HG02852 (cell line): ENCODE measurements around the gene WNT7B.

Source experiments
- ATAC-seq: cut with Tn5 transposase; IDR thresholded peaks from one replicate; pipeline ENCODE4 v1.9.1; 2021; ENCODE audit warnings: mild to moderate bottlenecking, moderate library complexity; ENCODE audit not compliant: unreplicated experiment

Gene WNT7B

DNA sequence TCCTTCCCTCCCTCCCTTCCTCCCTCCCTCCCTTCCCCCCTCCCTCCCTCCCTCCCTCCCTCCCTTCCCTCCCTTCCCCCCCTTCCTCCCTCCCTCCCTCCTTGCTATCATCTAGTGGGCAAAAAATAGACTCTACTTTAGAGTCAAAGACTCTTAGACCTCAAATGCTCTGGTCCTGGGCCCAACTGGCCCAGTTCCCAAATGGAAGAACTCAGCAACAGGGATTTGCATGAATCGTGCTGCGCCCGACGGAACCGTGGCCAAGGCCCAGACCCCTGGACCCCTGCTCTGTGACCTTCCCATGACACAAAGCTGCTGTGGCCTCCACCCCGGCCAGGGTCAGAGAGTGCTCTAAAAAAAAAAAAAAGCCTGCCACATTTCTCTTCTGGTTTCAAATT is 97.4 kb downstream of the WNT7B start:
- no peak for ATAC-seq

DNA sequence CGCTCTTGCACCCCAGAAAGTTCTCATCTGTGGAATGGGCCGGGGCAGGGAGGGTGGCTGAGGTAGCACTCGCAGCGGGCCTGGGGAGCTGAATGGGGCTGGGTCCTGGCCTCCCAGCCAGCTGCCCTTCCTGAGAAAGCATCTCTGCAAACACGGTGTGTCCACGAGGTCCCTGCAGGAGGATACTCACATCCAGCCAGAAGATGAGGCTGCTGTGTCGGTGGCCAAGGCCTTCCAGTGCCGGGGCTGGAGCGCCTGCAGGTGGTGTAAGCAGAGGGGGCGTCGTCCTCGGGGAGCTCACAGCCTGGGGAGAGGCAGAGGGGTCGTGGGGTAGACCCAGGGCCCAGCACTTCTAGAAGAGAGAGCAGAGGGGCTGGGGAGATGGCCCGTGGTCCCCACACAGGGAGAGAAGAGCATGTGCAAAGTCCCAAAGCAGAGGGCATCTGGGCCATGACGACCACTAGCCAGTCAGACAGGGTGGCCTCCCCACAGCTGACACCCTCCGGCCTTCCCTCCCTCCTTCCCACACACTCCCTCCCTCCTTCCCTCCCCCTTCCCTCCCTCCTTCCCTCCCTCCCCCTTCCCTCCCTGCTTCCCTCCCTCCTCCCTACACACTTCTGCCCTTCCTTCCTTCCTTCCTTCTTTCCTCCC is 97.9 kb downstream of the WNT7B start:
- ATAC-seq: no peak

DNA sequence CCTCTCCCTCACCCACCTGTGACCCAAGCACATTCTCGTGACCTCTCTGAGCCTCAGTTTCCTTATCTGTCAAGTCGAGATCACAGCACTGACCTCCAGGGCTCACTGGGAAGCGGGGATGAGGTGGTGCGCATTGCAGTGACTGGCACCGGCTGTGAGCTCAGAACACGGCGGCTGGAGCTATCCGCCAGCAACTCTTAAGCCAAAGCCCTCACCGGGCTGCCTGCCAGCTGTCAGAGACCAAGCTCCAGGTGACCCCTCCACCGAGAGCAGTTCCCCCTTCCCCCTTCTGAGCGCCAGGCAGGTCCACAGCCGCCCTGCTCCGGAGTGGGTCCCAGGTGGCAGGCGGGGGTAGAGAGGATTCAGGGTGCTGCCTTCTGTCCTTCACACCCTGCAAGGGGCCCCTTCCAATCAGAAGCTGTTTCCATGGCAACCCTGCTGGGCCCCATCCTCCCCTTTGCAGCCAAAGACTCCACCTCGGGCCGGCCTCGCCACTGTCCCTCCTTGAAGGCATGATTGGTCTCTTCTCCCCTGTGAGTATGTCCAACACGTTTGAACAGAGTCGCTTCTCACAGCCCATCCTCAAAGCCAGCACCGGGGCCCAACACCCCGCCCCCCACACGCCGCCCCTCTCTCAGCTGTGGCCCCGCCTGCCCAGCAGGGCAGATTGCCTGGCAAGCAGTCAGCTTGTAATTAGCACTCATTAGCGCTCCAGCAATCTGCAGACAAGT is 98.7 kb downstream of the WNT7B start:
- no peak for ATAC-seq

DNA sequence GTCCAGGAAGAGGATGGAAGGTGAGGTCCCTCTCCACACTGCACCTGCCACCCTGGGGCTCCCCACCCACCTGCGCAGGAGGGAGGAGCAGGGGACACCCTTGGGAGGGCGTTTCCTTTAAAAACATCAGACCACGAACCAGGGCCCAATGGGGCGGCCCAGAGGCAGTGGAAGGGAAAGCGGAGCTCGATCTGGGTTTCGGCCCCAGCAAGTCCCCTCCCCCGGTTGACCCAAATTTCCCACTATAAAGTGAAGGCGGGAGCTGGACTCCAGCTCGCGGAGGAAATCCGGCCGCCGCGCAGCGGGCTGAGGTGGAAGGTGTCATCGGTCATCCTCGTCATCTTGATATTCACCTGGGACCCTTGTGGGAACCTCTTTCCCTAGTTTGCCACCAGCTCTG is 99.3 kb downstream of the WNT7B start:
- ATAC-seq: no peak

DNA sequence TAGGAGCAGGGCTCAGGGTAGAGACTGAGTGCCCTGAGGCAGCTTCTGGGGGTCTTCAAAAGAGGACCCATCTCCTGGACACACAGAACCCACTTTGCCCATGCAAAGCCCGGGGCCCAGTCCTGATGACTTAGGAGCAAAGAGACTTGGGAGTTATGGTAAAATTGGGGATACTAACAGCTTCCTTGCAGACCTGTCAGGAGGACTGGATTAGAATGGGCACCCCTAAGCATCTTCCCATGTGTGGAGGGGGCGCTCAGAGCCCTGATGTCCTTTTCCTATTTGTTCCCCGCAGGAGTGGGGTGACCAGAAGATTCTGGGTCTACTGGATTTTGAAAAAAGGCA is 100.0 kb downstream of the WNT7B start:
- no peak for ATAC-seq

DNA sequence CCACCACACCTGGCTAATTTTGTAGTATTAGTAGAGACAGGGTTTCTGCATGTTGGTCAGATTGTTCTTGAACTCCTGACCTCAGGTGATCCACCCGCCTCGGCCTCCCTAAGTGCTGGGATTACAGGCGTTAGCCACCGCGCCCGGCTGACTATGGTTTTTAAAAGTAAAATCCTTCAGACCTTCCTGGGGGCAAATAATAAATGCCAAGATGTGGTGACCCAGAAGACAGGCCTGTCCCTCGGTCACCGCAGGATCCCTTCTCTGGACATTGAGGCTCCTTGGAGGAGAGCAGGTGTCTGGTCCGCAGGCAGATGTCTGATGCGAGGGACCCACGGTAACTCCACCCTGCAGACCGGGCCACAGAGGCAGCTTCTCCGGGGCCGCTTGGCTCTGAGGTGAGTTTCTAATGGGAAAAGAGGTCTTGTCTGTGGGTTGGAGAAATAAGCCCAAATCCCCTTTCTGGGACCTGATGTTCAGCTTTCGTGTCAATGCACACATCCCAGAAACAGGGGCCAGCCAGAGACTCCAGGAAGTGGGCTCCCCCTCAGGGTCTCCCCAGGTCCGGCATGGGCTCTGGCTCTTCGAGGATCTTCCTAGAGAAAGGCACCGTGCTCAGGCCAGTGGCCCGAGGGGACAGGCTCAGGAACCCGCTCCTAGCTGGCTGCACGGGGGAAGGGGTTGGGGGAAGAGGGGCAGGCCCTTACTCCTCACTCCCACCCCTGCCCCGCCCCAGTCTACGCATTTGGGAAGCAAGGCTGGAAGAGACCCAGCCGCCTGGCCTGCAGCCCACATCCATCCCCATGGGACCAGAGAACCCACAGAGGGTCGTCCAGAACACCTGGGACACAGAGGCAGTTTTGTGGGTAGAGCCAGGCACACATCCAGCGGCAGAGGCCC is 100.6 kb downstream of the WNT7B start:
- no peak for ATAC-seq

DNA sequence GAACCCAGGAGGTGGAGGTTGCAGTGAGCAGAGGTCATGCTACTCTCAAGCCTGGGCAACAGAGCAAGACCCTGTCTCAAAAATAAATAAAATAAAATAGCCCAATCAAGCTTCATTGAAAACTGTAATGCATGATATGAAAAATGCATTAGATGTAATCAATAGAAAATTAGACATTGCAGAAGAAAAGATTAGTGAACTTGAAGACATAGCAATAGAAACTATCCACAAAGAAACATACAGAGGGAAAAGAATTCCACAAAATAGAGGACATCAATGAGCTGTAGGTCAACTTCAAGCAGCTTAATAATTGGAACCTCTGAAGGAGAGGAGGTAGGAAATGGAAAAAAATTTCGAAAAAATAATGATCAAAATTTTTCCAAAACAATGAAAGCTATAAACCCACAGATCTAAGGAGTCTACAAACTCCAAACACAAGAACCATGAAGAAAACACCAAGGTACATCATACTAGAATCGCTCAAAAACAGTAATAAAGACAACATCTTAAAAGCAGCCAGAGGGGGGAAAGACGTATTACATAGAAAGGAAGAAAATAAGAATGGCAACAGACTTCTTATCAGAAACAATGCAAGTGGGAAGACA is 104.2 kb downstream of the WNT7B start:
- ATAC-seq: no peak

DNA sequence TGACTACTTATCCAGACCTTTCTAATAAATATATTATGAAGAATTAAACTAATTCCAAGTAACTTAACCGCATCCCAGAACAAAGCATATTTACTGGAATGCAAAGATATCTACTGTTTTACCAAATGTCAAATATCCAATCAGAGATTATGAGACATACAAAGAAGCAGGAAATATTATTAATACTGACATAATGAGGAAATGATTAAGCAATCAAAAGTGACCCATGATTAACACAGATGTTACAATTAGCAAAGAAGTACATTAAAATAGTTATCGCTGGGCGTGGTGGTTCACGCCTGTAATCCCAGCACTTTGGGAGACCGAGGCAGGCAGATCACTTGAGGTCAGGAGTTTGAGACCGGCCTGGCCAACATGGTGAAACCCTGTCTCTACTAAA is 105.2 kb downstream of the WNT7B start:
- ATAC-seq: no peak
